ENCODE data around the gene TMCO4.
"Not testable (repeated sequence)": the region's sequence is repeated elsewhere in the genome, so short reads cannot be mapped to it uniquely, and the experiment has no call there.

Gene TMCO4

DNA sequence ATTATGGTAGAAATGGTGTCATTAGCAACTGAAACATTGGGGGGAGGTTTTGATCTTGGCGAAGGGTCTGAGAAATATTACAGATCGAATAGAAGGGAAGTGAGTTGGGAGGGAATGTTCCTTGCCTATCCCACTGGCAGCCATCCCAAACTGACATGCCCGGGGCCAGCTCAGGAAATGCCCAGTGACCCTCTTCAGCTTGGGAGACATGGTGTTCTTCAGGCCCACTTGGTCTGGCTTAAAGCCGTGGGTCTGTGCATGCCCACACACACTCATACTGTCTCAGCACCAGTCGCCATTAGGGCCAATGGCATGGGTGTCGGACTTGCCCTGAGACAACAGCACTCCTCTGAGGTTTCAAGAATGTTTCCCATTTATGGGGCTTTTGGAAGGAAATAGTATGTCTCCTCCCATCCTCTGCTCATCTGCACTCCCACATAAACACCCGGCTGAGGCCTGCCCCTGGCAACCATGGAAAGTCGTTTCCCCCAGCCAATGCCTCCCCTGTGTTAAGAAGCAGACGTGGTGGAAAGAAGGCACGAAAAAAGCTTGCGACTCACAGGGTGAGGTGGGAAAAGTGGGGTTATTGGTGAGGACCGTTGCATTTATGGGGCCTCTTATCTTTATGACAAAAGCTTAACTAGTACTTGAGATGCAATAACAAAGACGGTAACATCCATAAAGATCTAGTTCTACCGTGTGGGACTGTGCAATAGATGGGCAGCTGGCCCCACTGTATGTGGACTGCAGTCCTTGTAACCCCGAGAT lies 13.3 kb upstream of the TMCO4 start:
- no peak for DNase-seq

DNA sequence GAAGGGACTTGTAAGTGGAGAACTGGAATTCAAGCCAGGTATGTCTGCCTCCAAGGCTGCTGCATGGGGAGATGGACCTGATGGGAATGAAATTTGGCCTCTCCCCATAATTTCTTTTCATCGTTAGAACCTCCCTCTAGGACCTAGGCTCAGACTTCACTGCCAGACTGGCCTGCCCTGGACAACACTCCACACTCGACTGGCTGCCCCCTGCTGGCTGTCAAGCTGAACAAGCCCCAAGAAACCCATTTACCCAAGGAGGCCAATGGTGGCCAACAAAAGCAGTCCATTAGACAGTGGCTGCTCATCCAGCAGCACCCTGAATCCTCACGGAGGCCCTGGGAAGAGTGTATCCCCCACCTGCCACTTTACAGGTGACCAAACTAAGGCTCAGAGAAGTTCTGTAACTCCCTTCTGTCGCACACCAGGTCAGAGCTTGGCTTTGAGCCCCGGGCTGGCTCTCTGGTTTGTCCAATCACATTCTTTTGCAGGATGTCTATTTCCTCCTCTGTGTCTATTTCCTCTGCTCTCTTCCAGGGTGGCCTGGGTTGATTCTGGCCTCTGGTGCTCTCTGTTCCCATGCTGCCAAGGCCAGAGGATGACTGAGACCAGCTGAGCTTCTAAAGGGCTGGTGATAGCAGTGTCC lies 11.6 kb upstream of the TMCO4 start:
- peak; percentile 35 to 65 for DNase-seq

- no peak for DNase-seq
These were observed 9.5 kb upstream of the TMCO4 start for GRCh38 chr1:19809044-19809750.

DNA sequence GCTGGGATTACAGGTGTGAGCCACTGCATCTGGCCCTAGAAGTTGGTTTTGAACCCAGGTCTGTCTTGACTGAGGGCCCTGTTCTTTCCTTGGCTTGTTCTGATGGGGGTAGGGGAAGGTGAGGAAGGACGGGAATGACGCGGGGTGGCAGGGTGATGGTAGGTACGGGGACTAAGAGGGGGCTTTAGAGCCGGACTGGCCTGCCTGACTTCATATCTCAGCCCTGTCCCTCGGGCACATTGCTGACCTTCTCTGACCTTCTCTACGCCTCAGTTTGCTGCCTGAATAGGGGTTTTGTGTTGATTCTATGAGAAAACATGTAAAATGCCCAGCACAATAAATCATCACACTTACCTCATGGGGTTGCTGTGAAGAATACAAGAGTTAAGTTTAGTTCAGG lies 8.6 kb upstream of the TMCO4 start:
- DNase-seq: no peak

GRCh38 chr1:19804831-19805251 lies 5.1 kb upstream of the TMCO4 start:
- no peak for DNase-seq

- no peak for DNase-seq
These were observed 2.6 kb upstream of the TMCO4 start for GRCh38 chr1:19802269-19802668.

DNA sequence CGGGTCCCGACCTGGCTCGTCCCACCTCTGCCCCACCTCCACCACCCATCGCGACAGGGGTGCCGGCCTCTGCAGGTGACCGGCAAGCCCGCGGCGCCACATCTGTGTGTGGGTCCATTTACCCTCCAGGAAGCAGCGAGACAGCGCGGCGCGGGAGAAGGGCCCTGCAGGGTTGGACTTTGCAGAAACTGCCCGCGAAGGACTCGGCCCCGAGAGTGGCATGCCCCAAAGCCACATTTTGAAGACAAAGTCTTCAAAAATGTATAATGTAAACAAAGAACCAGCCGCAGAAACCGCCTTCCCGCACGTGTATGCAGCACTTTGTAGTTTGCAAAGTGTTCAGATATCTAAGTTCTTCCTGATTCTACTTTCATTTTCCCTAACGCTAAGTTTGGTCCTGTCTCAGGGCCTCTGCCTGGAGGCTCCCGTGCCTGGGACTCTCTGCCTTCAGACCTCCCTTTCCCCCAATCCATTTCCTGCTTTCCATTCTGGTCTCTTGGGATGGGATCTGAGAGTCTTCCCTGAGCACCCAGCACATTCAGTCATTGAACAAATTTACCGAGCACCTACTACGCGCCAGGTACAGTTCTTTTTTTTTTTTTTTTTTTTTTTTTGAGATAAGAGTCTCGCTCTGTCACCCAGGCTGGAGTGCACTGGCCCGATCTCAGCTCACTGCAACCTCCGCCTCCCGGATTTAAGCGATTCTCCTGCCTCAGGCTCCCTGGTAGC lies 524 bp upstream of the TMCO4 start:
- DNase-seq: peak; percentile 39 to 47

GRCh38 chr1:19798486-19799229 lies 1.1 kb downstream of the TMCO4 start:
- no peak for DNase-seq

DNA sequence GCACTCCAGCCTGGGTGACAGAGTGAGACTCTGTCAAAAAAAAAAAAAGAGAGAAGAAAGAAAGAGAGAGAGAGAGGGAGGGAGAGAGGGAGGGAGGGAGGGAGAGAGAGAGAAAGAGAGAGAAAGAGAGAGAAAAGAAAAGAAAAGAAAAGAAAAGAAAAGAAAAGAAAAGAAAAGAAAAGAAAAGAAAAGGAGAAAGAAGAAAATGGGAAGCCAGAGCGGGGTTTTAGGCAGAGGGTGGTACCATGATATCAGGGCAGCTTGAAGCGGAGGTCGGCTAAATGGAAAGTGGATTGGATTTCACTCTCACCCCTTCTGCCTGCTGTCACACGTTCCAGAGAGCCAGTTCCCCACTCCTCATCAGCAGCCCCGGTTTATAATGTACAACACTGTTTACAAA lies 1.9 kb downstream of the TMCO4 start:
- no peak for DNase-seq

- DNase-seq: no peak
These were observed 5.1 kb downstream of the TMCO4 start for GRCh38 chr1:19794583-19794982.

DNA sequence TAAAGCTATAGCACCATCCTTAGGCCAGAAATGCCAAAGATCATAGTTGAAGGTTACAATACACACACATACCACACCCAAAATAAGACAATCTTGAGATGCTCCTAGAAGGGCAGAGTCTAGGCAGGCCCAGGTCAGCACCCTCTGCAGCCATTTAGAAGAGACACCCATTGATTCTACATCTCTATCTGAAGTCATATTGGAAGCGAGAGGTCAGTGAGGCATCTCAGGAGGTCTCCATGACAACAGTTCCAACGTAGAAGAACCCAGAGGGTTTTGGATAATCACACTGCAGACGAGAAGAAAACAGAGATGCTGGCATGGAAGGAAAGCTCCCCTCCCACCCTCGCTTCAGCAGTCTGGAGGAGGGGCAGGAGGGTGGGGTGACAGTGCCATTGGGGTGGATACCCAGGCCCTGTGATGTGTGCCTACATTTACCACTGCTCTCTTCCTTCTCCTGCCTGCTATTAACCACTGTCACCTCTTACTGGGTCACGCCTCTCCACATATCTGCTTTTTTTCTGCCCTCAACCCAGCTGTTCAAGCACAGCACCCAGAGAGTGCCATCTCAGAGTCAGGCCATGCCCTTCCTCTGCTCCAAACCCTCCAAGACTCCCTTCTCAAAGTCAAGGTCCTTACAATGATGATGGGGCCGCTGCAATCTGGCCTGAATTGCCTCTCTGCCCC lies 6.2 kb downstream of the TMCO4 start:
- DNase-seq: no peak

- no peak for DNase-seq
These were observed 7.3 kb downstream of the TMCO4 start for GRCh38 chr1:19792237-19793002.

GRCh38 chr1:19790061-19790975 lies 9.4 kb downstream of the TMCO4 start:
- not testable (repeated sequence) for DNase-seq

DNA sequence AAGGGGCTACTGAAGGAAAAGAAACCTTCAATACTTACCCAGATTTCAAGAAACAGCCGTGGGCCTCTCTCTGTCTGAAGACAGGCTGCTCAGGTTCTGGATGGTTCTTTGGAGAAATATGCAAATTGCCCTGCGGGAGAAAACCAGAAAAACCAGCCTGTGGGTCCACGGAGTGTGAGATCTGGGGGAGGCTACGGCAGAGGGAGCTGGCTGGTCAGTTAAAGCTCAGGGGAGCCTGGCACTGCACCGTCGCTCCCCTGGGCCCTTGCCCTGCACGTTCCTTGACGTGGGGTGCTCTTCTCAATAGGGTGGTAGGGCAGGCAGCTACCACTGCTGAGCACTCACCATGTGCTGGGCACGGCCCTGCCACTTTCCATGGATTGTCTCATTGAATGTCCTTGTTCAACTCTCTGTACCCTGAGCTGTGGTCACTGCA lies 12.7 kb downstream of the TMCO4 start:
- DNase-seq: no peak

- DNase-seq: no peak
These were observed 14.1 kb downstream of the TMCO4 start for GRCh38 chr1:19785660-19786059.

DNA sequence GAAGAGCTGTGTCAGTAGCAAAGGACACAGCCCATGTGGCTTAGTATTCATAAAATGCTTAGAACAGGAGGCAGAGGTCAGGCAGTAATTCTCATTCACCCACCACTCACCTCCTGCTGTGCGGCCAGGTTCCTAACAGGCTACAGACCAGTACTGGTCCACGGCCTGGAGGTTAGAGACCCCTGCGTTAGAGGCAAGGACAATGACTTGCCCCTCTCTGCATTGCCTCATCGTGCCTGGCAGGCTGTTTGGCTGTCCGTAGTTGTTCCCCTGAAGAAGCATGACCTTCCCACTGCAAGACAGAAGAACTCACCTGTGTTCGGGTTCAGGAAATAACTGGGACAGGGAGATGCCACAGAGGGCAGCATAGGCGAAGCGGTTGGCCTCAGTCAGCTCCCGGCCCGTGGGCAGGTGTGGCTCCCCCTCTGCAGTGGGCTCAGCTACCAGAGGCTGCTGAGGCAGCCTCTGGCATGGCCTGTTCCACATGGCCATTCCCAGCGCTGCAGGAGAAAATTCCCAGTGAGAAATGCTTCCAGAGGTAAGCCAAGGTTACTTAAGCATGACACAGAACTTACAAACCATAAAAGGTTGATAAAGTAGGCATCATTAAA lies 19.3 kb downstream of the TMCO4 start:
- DNase-seq: no peak

- DNase-seq: no peak
These were observed 22.8 kb downstream of the TMCO4 start for GRCh38 chr1:19776933-19777332.

DNA sequence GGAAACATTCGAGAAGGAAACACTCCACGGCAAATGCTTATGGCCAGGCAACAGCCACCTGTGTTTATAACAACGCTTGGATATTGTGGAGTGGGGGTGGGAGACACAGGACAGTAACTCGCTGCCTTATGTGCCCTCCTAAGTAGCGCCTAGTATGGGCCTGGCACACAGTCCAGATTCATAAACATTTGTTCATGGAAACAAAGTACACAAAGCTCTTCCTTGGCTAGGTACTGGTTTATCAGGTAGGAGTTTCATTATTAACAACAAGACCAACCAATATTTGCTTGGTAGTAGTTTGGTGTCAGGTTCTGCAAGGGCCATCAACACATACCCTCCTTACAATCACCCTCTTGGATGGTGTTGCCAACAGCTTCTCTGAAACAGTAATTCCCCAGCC lies 23.4 kb downstream of the TMCO4 start:
- DNase-seq: no peak

DNA sequence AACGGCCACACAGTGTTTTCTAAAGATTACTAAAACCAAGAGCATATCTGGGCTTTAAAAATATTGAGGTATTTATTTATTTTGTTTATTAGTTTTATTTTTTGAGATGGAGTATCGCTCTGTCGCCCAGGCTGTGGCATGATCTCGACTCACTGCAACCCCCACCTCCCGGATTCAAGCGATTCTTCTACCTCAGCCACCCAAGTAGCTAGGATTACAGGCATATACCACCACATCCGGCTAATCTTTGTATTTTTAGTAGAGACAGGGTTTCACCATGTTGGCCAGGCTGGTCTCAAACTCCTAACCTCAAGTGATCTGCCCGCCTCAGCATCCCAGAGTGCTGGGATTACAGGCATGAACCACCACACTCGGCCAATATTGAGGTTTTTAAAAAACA lies 23.9 kb downstream of the TMCO4 start:
- DNase-seq: no peak

- DNase-seq: no peak
These were observed 24.4 kb downstream of the TMCO4 start for GRCh38 chr1:19775317-19775716.

Measured in inflammatory macrophage treated with lipopolysaccharide for 1 hour (primary cell).